NCI-H2107 treated with DMSO at 0.1 percent for 48 hours (cell line): ENCODE measurements around the gene HELLS.
"Not testable (repeated sequence)": the region's sequence is repeated elsewhere in the genome, so short reads cannot be mapped to it uniquely, and the experiment has no call there.

Source experiments
- DNase-seq: peaks from one replicate; lab custom pipeline; 2025; ENCODE audit not compliant: unreplicated experiment; lab: John Stamatoyannopoulos, UW

Gene HELLS

DNA sequence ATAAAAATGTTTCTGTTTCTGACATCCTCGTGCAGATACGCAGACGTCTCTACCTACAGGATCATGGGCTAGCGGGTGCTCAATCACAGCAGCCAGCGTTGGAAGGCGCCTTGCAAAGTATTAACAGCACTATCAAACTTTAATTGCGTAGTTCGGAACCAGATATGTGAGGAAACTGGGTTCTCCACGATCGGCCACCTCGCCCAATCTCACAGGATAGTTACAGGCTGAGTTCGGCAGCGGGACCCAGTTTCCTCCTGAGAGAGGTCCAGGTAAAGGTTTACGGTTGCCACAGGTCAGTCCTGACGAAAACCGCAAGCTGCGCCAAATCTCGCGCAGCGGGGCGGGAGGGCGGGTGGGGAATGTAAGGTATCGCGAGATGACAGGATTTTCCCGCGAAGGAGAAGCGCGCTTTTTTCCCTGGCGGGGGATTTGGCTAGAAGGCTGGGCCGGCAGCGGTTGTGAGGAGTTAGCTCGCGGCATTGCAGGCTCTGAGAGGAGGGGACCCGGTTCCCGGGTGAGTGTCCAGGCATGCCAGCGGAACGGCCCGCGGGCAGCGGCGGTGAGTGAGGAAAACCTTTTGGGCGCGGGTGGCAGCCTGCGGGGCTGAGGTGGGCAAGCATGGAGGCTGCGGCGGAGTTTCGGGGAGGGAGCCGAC lies at the start of gene HELLS:
Gene HELLS, plus strand, starts transcription at position 398 of the 658 bp plus-strand sequence. Its CDS starts 134 bp downstream, at position 532.
- peak; percentile 69 for DNase-seq

DNA sequence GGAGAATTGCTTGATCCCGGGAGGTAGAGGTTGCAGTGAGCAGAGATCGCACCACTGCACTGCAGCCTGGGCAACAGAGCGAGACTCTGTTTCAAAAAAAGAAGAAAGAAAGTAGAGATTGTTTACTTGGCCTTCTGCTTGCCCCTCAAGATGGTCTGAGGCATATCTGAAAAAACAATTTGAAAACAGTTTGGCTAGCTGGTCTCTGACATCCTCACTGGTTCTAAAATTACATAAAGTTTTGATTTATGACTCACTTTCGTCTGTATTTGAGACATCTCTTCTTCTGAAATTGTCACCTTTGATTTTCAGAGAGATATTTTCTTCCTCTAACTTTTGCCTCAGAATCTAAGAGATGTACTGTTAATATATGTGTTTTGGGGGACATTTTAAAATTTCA lies 49.6 kb upstream of the HELLS start:
- no peak for DNase-seq

DNA sequence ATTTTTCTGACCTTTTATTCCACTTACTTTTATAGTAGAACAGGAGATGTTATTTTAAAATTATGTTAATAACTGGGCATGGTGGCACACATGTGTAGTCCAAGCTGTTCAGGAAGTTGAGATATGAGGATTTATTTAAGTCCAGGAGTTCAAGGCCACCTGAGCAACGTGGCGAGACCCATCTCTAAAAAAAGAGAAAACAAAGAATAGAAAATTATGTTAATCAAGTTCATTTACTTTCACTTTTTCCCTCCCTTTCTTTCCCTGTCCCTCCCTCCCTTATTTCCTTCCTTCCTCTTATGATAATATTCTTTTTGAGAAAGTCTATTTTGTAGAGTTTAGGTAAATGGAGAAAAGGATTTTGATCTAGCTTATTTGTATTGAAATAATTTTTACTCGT lies 48.9 kb upstream of the HELLS start:
- DNase-seq = no peak

DNA sequence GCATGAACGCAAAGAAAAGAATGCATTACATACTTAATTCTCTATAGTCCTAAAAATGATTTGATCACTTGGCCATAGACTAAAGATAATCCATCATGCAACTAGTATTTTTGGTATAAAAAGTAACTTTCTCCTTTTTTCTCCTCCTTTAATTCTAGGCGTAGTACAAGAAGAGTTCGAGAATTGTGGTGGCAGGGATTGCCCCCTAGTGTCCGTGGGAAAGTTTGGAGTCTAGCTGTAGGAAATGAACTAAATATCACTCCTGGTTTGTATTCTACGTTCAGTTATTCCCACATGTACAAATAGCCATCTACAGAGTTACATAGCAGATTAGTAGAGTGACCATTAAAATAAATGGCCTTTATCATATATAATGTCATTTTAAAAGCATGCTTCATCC lies 45.5 kb upstream of the HELLS start:
- no peak for DNase-seq

DNA sequence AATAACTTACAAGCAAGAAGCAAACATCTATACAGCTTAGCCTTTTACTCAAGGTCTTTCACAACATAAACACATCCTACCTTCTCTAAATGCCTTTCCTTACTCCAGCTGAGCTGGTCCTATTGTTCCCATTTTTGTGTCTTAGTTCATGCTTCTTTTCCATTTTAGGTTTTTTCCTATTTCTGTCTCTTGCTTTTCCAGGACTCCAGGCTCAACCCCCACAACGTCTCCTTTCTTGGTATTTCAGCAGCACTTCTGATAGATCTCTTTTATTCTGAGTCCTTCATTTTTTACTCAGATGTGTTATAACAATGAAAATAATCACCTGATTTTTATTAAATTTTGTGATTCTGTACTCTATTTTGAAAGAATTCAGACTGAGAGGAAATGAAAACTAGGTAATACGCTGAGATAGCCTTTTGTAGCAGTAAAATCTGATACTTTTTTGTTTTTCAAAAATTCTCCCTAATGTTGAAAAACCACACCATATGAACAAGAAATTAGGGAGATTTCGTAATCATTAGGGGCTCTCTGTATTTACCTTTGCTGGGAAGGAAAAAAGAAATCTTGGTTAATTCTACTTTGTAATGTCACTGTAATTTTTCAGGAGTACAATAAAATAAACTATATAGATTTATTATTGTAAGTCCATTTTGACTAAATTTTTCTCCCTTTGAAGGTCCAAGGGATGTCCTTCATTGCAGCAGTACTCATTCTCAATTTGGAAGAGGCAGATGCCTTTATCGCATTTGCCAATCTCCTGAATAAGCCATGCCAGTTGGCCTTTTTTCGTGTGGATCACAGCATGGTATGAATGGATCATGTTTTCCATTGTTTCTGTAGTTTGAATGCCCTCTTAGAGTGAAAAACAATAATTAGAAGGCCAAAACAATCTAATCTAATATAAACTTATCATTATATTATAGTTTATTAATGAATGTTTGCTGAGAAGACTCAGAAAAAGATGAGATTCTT lies 24.0 kb upstream of the HELLS start:
- DNase-seq = no peak

DNA sequence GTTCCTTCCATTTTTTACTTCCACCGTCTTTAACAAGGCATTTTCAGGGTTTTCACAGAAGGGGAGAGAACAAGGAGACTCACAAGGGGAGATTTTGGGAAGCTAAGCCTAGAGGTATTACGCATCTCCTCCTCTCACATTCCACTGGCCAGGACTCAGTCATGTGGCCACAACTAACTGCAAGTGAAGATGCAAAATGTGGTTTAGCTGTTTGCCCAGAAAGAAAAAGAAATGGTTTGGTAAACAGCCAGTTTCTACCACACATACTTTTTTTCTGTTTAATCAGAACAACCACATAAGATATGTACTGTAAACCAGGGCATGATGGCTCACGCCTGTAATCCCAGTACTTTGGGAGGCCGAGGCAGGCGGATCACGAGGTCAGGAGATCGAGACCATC lies 21.4 kb upstream of the HELLS start:
- DNase-seq = no peak

DNA sequence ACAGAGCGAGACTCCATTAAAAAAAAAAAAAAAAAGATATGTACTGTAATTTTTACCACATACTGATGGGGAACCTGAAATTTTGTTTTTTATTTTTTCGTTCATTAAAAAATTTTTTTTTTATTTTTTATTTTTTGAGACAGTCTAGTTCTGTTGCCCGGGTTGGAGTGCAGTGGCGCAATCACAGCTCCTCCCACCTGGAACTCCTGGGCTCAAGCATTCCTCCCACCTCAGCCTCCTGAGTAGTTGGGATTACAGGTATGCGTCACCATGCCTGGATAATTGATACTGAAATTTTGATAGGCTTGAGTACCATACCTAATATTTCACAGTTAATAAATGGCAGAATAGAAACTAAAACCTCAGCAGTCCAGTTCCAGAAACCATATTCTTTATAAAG lies 20.9 kb upstream of the HELLS start:
- DNase-seq = no peak

DNA sequence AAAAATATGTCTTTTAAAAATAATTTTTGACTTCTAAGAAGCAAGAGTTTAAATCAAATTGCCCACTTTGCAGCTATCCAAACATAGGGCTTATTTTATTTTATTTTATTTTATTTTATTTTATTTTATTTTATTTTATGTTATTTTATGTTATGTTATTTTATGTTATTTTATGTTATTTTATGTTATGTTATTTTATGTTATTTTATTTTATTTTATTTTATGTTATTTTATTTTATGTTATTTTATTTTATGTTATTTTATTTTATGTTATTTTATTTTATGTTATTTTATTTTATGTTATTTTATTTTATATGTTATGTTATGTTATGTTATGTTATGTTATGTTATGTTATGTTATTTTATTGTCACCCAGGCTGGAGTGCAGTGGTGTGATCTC lies 14.0 kb upstream of the HELLS start:
- DNase-seq = not testable (repeated sequence)

DNA sequence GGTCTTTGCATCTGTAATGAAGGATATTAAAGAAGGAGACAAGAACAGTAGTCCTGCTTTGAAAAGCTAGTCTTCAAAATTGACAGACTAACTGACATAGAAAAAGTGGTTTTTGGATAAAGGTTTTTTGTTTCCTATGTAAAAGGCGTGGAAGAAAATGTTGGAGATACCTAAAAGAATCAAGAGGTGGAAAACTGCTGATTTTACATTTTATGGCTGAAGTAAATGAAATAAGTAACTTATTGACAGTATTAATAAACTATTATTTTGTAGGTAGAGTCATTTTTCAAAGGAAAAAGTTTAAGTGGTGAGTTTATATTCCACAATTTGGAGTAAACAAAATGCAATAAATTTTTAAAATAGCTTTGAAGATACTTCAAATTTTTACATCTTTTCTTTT lies 12.6 kb upstream of the HELLS start:
- DNase-seq = no peak

DNA sequence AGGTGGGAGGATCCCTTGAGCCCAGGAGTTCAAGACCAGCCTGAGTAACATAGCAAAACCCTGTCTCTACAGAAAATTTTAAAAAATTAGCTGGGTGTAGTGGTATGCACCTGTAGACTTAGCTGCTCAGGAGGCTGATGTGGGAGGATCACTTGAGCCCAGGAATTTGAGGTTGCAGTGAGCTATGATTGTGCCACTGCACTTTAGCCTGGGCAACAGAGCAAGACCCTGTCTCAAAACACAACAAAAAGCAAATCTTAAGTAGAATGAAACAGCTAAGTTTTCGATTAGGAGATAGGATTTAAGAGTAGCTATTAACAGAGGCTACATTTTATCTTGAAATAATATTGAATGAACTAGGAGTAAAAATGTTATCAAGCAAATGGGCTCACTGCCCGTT lies 3.3 kb upstream of the HELLS start:
- not testable (repeated sequence) for DNase-seq

DNA sequence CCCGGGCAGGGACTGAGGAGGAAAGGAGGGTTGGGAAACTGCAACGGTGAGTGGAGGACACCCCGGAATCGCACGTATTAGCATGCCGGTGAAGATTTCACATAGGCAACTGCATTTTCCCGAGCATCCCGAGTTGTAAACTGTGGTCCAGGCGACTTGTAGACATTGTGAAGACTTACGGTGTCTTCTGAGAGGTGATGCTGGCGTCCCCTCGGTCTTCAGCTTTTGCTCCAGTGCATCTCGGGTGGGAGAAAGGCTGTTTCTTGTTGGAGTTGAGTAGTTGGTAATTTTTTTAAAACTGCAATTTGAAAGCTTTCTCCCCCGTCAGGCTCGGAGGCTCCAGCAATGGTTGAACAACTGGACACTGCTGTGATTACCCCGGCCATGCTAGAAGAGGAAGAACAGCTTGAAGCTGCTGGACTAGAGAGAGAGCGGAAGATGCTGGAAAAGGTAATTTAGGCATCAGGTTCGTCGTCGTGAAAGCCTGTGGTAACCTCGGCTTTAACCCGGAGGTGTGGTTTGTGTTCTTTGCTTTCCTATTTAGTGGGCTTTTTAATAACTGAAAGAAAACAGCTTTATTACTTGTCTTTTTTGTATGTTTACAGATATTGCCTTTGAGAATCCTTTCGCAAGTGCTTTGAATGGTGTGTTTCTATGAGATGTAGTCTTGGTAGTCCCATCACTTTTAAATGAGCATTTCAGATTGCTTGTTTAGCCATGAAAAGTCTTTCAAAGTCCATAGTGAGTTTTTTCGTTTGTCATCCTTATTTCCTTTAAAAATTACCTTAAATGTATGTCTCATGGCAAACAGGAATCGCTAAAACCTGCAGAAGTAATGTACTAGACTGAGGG lies 687 bp downstream of the HELLS start:
- DNase-seq = no peak

DNA sequence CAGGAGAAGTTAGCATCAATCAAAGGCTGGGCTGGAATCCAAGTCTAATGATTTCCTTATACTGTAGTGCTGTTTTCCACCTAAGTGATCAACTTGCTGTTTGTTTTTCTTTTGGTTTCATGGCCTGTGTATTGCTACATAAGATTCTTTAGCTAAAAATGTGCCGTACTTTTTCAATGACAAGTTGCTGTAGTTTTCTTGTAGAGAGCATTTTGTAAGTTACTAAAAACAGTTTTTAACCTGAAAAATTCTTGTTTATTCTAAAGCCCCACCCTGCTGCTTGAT lies 1.3 kb downstream of the HELLS start:
- peak; percentile 13 for DNase-seq

DNA sequence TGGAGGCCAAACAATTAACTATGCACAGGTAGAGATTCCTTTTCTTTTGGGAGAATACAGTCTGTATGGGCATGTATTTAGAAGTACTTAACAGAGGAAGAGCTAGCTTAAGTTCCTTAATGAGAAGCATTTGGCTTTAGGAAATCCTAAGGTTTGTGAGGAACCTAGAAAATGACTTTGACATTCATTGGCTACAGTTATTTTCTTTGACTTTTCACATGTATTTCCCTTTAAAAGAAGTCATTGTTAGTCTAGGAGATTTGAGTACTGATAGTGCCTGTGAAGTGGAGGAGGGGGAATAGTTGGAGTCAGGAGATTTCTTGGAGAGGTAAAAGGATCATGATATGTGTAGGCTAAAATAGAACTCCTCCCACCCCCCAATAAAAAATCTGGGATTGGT lies 3.6 kb downstream of the HELLS start:
- DNase-seq = no peak

DNA sequence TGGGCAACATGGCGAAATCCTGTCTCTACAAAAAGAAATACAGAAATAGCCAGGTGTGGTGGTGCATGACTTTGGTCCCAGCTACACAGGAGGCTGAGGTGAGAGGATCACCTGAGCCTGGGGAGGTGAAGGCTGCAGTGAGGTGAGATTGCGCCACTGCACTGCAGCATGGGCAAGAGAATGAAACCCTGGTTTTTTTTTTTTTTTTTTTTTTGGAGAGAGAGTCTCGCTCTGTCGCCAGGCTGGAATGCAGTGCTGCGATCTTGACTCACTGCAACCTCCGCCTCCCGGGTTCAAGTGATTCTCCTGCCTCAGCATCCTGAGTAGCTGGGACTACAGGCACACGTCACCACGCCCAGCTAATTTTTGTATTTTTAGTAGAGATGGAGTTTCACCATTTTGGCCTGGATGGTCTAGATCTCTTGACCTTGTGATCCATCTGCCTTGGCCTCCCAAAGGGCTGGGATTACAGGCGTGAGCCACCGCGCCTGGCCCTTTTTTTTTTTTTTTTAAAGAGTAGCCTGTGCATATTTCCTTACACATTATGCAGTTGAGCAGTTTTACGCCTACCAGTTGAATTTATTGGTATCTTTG lies 22.2 kb downstream of the HELLS start:
- DNase-seq = not testable (repeated sequence)

DNA sequence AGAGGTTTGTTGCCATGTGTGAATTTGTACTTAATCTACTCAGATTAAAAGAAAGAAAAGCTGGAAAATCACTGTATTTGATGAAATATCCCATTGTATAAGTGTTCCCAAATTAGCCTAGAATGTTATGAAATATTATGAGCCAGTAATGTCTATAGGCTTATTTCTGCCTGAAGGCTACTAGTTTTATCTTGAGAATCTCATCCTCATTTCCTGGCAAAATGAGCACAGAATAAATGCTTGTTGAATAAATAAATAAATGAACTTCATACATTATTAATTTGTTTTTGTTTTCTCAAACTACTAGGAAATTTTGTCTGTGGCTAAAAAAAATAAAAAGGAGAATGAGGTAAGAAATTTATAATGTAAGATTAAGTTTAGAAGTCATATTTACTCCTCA lies 25.5 kb downstream of the HELLS start:
- no peak for DNase-seq

DNA sequence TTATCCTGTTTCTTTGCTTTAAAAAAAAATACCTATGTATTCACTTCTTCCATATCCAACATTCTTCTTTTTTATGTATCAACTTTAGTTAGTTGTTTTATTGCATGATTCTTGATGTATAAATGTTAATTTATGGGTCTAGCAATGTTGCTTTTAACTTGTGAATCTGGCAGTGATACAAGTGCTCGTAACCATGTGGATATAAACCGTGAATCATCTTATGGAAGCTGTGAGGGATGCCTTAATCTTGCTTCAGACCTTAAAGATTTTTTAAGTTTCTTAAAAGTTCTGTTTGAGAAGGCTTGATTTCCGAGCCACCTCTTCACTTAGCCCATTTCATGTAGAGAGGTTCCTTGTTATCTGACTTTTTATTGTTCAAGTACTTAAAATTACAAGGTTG lies 25.9 kb downstream of the HELLS start:
- no peak for DNase-seq

DNA sequence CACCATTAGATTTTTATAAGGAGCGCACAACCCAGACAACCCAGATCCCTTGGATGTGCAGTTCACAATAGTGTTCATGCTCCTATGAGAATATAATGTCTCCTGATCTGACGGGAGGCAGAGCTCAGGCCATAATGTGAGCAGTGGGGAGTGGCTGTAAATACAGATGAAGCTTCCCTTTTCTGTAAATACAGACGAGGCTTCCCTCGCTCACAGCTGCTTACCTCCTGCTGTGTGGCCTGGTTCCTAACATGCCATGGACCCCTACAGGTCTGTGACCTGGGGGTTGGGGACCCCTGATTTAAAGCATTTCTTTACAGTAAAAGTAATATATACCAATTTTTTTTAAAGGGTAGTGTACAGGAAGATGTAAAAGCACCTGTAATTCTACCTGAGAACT lies 33.2 kb downstream of the HELLS start:
- DNase-seq = no peak

DNA sequence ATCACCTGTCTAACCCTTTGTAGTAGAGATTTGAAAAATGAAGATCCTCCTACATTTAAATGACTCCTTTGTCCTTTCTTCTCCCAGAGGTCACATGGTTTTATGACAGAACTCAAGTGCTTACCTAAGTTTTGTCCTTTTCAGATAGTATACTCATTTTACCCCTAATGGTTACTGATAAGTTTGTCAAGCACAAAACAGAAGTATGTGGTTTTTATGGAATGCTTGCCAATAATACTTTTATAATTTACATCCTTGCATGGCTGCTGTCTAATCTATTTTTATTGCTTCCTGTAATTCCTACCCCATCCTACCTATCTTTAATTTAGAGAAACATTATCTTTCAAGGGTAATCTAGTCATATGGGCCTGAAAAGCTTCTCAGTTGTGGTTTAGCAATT lies 37.5 kb downstream of the HELLS start:
- DNase-seq = no peak

DNA sequence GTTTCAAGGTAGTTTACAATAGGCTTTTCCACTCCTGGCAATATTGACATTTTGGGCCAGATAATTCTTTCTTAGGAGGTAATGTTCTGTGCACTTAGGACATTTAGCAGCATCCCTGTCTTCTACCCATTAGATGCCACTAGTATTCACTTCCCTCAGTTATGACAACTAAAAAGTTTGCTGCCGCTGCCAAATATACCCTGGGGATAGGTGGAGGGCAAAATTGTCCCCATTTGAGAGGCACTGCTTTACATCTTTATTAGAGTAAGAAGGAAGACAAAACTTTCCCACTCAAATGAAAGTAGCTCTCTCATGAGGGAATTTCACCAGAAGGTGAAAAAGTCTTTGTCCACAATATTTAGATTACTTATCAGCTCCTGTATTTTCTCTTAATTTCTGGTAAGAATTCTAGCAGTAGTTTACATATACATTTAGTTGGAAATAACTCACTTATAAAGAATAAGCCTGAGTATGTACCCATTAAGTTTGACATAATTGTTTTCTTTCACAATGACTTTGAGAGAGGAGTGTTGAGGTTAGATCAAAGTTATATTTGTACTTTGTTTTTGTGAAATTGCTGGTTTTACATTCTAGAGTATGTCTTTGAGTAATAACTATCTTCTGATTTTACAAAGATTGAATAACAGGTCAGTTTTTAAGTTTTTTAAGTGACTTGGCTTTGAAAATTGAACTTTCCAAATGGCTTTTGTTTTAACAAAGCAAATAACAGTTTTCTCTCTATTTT lies 46.0 kb downstream of the HELLS start:
- DNase-seq = no peak

DNA sequence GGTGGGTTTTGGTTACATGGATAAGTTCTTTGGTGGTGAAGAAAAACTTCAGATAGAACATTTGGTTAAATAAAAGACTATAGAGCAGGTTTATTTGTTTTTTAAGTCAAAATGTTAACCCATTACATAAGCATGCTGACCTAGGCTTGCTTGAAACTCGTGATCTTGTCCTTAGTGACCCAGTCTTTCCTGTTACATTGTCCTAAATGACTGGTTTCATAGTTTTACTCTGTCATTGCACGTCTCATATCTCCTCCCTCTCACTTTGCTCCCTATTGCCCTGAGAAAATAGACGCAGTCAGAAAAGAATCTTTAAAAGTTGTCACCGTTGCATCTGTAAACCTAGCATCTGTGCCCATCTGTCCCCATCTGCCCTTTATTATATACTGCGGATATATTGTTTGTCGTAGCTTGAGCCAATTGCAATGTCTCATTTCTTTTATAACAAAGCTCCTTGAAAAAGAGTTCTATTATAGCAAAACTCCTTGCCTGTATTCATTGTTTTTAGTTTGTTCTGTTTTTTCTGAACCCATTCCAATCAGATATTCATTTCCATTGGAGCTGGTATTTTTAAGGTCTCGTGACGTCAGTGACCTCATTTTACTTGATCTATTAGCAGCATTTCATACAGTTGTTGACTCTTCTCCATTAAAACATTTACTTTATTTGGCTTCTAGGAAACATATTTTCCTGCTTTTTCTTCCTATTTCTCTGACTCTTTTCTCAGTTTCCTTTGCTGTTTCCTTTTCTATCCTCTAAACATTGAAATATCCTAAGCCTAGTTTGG lies 57.3 kb downstream of the HELLS start:
- no peak for DNase-seq
